HepG2 (cell line): ENCODE data around the gene TCEA3. TPM values are rescaled to one million over a fixed set of nuclear protein-coding genes. Genes with fewer than 3 reads are reported as not detected.
A peak's percentile ranks its signal among the peaks of the same experiment; 100 is the strongest.

ENCODE experiments used
- ARNT ChIP-seq: fragments of 450-650 bp; IDR thresholded peaks from 2 replicates; pipeline ENCODE4 v1.6.1; 2017
- BRCA1 ChIP-seq: sonication (generic); formaldehyde crosslinking; IDR thresholded peaks from 2 replicates; pipeline ENCODE4 v1.4.0; 2020; ENCODE audit warnings: missing genetic modification reagents
- DPF2 ChIP-seq: sonication (generic); formaldehyde crosslinking; IDR thresholded peaks from 2 replicates; pipeline ENCODE4 v1.4.0; 2020; ENCODE audit warnings: mild to moderate bottlenecking, low read depth, missing genetic modification reagents, borderline replicate concordance
- GATAD2A ChIP-seq: IDR thresholded peaks from 2 replicates; pipeline ENCODE4 v1.6.1; 2016
- HNRNPLL ChIP-seq: fragments of 200-400 bp; formaldehyde crosslinking; IDR thresholded peaks from 2 replicates; pipeline ENCODE4 v1.6.1; 2017; ENCODE audit warnings: mild to moderate bottlenecking, low read depth, low read length; ENCODE audit not compliant: poor library complexity, severe bottlenecking
- HOXD1 ChIP-seq: sonication (generic); formaldehyde crosslinking; IDR thresholded peaks from 2 replicates; pipeline ENCODE4 v1.5.0; 2020; ENCODE audit warnings: missing genetic modification reagents
- MAF1 ChIP-seq: sonication (generic); formaldehyde crosslinking; IDR thresholded peaks from 2 replicates; pipeline ENCODE4 v1.5.0; 2020; ENCODE audit warnings: missing genetic modification reagents, borderline replicate concordance
- NFKBIZ ChIP-seq: IDR thresholded peaks from 2 replicates; pipeline ENCODE4 v1.6.1; 2018; ENCODE audit warnings: missing genetic modification reagents, missing compliant biosample characterization
- SALL1 ChIP-seq: sonication (generic); formaldehyde crosslinking; IDR thresholded peaks from 2 replicates; pipeline ENCODE4 v1.8.0; 2022; ENCODE audit warnings: mild to moderate bottlenecking, missing genetic modification reagents
- SNAPC2 ChIP-seq: sonication (generic); formaldehyde crosslinking; IDR thresholded peaks from 2 replicates; pipeline ENCODE4 v1.8.1; 2022; ENCODE audit warnings: mild to moderate bottlenecking, missing genetic modification reagents
- ZNF136 ChIP-seq: sonication (generic); formaldehyde crosslinking; IDR thresholded peaks from 2 replicates; pipeline ENCODE4 v1.8.1; 2022; ENCODE audit warnings: low read depth, mild to moderate bottlenecking, moderate library complexity, missing genetic modification reagents
- ZNF234 ChIP-seq: sonication (generic); formaldehyde crosslinking; conservative IDR thresholded peaks from 2 replicates; pipeline ENCODE4 v1.5.1; 2020; ENCODE audit warnings: mild to moderate bottlenecking, missing genetic modification reagents
- ZNF343 ChIP-seq: sonication (generic); formaldehyde crosslinking; IDR thresholded peaks from 2 replicates; pipeline ENCODE4 v1.4.0; 2020; ENCODE audit warnings: mild to moderate bottlenecking, missing genetic modification reagents
- ZNF354B ChIP-seq: sonication (generic); formaldehyde crosslinking; IDR thresholded peaks from 2 replicates; pipeline ENCODE4 v1.8.0; 2022; ENCODE audit warnings: mild to moderate bottlenecking, missing genetic modification reagents
- ZNF660 ChIP-seq: sonication (generic); formaldehyde crosslinking; IDR thresholded peaks from 2 replicates; pipeline ENCODE4 v1.5.1; 2020; ENCODE audit warnings: mild to moderate bottlenecking, low read depth, missing genetic modification reagents, borderline replicate concordance
- ZNF713 ChIP-seq: sonication (generic); formaldehyde crosslinking; IDR thresholded peaks from 2 replicates; pipeline ENCODE4 v1.4.0; 2020; ENCODE audit warnings: mild to moderate bottlenecking, missing genetic modification reagents
- ZNF724P ChIP-seq: sonication (generic); formaldehyde crosslinking; IDR thresholded peaks from 2 replicates; pipeline ENCODE4 v1.8.0; 2022; ENCODE audit warnings: missing genetic modification reagents, borderline replicate concordance
- ZSCAN30 ChIP-seq: sonication (generic); formaldehyde crosslinking; IDR thresholded peaks from 2 replicates; pipeline ENCODE4 v1.5.0; 2020; ENCODE audit warnings: mild to moderate bottlenecking, missing genetic modification reagents
- polyA plus RNA-seq, 8 experiments: library from polyadenylated mRNA; depleted of rRNA in 3 of 8; stranded (reverse) in 7 of 8; unstranded in 1 of 8; fragments of >200 nt; fragmentation: Illumina TruSeq in 4 of 8; extraction: Trizol in 4 of 8; gene quantifications; 2 replicates each; pipeline versions ENCODE4 v1.2.1 to v1.2.3, GENCODE V29; 2011 to 2016; ENCODE audit warnings: low read depth in 4 of 8, missing spikeins in 1 of 8, mixed read lengths in 1 of 8; ENCODE audit not compliant: insufficient read depth in 1 of 8
- total RNA-seq, 5 experiments: library from RNA; depleted of rRNA; stranded (reverse); fragments of >200 nt; fragmentation: Illumina TruSeq; extraction: Trizol; gene quantifications; 2 replicates each; pipeline ENCODE4 v1.2.3, GENCODE V29; 2016; ENCODE audit warnings: low read depth in 1 of 5
- TF ChIP-seq, protein P1 (sequence below): sonication (generic); formaldehyde crosslinking; IDR thresholded peaks from 2 replicates; pipeline ENCODE4 v1.4.0; 2020; ENCODE audit warnings: missing genetic modification reagents, mild to moderate bottlenecking, borderline replicate concordance
- TF ChIP-seq, protein P2 (sequence below): sonication (generic); formaldehyde crosslinking; IDR thresholded peaks from 2 replicates; pipeline ENCODE4 v1.8.0; 2022; ENCODE audit warnings: mild to moderate bottlenecking, missing genetic modification reagents
- TF ChIP-seq, protein P3 (sequence below): sonication (generic); formaldehyde crosslinking; IDR thresholded peaks from 2 replicates; pipeline ENCODE4 v1.9.0; 2021; ENCODE audit warnings: missing genetic modification reagents, borderline replicate concordance
- TF ChIP-seq, protein P4 (sequence below): IDR thresholded peaks from 2 replicates; pipeline ENCODE4 v1.6.1; 2016; ENCODE audit warnings: control low read depth

Gene TCEA3
- total and polyA plus RNA-seq, 2 of the 13 experiments (the other 11 are each of a cell fraction or from before 2014, with no cell fraction given) = 55.5 to 84.6 TPM

DNA sequence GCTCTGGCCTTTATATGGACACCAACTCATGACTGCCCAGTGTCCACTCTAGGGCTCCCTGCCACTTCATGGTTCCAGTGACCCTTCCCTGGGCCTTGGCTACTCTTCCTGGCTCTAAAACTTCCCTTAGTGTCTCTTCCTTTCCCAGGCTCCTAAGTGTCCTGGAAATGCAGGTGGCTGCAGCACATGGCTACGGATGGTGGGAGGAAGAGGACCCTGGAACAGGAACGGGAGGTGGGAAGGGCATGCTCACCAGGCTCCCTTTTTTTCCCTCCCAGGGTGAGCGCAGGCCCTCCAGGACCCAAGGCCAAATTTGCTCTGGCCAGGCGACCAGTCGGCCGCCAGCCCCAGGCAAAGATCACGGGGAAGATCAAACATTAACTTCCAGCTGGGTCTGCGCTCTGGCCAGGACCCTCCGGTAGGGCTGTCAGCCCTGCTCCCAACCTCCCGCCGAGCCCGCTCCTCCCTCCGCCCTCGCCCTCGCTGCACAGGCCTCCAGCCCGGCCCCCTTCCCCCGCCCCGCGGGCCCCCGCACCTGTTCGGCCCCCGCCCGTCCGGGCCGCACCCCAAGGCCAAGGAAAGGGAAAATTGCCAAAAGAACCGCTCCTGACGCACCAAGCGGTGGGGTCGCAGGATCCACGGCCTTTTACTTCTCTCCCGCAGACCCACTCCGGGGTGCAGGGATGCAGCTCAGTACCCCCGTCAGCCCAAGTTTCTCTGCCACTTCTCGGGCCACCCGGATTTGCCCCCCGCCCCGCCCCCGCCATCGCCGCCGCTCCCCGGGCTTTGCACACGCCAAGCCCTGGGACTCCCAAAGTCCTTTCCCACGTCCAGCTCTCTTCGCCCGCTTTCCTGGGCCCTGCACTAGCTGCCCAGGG, 894 bp downstream of the TCEA3 start (continued):
- TF ChIP-seq, protein P1, sequence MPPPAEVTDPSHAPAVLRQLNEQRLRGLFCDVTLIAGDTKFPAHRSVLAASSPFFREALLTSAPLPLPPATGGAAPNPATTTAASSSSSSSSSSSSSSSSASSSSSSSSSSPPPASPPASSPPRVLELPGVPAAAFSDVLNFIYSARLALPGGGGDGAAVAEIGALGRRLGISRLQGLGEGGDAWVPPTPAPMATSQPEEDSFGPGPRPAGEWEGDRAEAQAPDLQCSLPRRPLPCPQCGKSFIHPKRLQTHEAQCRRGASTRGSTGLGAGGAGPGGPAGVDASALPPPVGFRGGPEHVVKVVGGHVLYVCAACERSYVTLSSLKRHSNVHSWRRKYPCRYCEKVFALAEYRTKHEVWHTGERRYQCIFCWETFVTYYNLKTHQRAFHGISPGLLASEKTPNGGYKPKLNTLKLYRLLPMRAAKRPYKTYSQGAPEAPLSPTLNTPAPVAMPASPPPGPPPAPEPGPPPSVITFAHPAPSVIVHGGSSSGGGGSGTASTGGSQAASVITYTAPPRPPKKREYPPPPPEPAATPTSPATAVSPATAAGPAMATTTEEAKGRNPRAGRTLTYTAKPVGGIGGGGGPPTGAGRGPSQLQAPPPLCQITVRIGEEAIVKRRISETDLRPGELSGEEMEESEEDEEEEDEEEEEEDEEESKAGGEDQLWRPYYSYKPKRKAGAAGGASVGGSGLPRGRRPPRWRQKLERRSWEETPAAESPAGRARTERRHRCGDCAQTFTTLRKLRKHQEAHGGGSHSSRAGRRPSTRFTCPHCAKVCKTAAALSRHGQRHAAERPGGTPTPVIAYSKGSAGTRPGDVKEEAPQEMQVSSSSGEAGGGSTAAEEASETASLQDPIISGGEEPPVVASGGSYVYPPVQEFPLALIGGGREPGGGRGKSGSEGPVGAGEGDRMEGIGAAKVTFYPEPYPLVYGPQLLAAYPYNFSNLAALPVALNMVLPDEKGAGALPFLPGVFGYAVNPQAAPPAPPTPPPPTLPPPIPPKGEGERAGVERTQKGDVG (CRISPR knock-in tag) = no peak; the same call in 1 of the 2 replicates
- TF ChIP-seq, protein P2, sequence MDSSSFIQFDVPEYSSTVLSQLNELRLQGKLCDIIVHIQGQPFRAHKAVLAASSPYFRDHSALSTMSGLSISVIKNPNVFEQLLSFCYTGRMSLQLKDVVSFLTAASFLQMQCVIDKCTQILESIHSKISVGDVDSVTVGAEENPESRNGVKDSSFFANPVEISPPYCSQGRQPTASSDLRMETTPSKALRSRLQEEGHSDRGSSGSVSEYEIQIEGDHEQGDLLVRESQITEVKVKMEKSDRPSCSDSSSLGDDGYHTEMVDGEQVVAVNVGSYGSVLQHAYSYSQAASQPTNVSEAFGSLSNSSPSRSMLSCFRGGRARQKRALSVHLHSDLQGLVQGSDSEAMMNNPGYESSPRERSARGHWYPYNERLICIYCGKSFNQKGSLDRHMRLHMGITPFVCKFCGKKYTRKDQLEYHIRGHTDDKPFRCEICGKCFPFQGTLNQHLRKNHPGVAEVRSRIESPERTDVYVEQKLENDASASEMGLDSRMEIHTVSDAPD = 0 out of 2 replicates have a peak, but pooled peaks have one; percentile 42
- TF ChIP-seq ZSCAN30 (no peak), DPF2 (CRISPR knock-in tag) (no peak), NFKBIZ (CRISPR knock-in tag) (no peak), SALL1 (CRISPR knock-in tag) (peak; percentile 85), MAF1 (CRISPR knock-in tag) (no peak), ZNF136 (CRISPR knock-in tag) (0 out of 2 replicates have a peak, but pooled peaks have one; percentile 41), SNAPC2 (CRISPR knock-in tag) (no peak), ZNF354B (CRISPR knock-in tag) (no peak), ZNF660 (CRISPR knock-in tag) (no peak), GATAD2A (CRISPR knock-in tag) (peak; percentile 73), HOXD1 (CRISPR knock-in tag) (no peak), ARNT (no peak), ZNF724P (CRISPR knock-in tag) (no peak), ZNF343 (no peak), ZNF713 (CRISPR knock-in tag) (no peak), ZNF234 (no peak), HNRNPLL (no peak), BRCA1 (CRISPR knock-in tag) (no peak)
- TF ChIP-seq, protein P3, sequence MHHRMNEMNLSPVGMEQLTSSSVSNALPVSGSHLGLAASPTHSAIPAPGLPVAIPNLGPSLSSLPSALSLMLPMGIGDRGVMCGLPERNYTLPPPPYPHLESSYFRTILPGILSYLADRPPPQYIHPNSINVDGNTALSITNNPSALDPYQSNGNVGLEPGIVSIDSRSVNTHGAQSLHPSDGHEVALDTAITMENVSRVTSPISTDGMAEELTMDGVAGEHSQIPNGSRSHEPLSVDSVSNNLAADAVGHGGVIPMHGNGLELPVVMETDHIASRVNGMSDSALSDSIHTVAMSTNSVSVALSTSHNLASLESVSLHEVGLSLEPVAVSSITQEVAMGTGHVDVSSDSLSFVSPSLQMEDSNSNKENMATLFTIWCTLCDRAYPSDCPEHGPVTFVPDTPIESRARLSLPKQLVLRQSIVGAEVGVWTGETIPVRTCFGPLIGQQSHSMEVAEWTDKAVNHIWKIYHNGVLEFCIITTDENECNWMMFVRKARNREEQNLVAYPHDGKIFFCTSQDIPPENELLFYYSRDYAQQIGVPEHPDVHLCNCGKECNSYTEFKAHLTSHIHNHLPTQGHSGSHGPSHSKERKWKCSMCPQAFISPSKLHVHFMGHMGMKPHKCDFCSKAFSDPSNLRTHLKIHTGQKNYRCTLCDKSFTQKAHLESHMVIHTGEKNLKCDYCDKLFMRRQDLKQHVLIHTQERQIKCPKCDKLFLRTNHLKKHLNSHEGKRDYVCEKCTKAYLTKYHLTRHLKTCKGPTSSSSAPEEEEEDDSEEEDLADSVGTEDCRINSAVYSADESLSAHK (CRISPR knock-in tag) = no peak
- TF ChIP-seq, protein P4, sequence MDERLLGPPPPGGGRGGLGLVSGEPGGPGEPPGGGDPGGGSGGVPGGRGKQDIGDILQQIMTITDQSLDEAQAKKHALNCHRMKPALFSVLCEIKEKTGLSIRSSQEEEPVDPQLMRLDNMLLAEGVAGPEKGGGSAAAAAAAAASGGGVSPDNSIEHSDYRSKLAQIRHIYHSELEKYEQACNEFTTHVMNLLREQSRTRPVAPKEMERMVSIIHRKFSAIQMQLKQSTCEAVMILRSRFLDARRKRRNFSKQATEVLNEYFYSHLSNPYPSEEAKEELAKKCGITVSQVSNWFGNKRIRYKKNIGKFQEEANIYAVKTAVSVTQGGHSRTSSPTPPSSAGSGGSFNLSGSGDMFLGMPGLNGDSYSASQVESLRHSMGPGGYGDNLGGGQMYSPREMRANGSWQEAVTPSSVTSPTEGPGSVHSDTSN = no peak
